IPS-20b (cell line): ENCODE data around the gene PRICKLE2.
A peak's percentile ranks its signal among the peaks of the same experiment; 100 is the strongest.

Source experiments
- H3K27ac ChIP-seq: one replicate; pipeline ENCODE4 v1.5.1; 2013; ENCODE audit warnings: low read length
- H3K27me3 ChIP-seq: 2 replicates; pipeline ENCODE4 v1.6.1; 2013; ENCODE audit warnings: mild to moderate bottlenecking, low read length, inconsistent platforms; ENCODE audit not compliant: insufficient read depth
- H3K36me3 ChIP-seq: 2 replicates; pipeline ENCODE4 v1.6.1; 2013; ENCODE audit warnings: low read depth, mild to moderate bottlenecking, inconsistent platforms, low read length, moderate library complexity; ENCODE audit not compliant: insufficient read depth
- H3K4me1 ChIP-seq: 2 replicates; pipeline ENCODE4 v1.6.1; 2013; ENCODE audit warnings: mild to moderate bottlenecking, control low read depth, inconsistent platforms, low read length, moderate library complexity; ENCODE audit not compliant: insufficient read depth
- H3K4me3 ChIP-seq: 2 replicates; pipeline ENCODE4 v1.5.1; 2013; ENCODE audit warnings: mild to moderate bottlenecking, low read length, inconsistent platforms
- H3K9ac ChIP-seq: 2 replicates; pipeline ENCODE4 v1.6.1; 2013; ENCODE audit warnings: low read depth, mild to moderate bottlenecking, inconsistent platforms, low read length, moderate library complexity
- H3K9me3 ChIP-seq: 2 replicates; pipeline ENCODE4 v1.6.1; 2013; ENCODE audit warnings: mild to moderate bottlenecking, low read depth, low read length, inconsistent platforms; ENCODE audit not compliant: insufficient read depth

PRICKLE2 gene

GRCh38 chr3:64073158-64073761 lies 152.0 kb downstream of the PRICKLE2 start:
- Histone ChIP-seq H3K27me3 (no peaks in the 10 kb centered on the region), H3K4me1 (no peaks in the 10 kb centered on the region), H3K9ac (no peak overlapping the region), H3K36me3 (no peaks in the 10 kb centered on the region), H3K9me3 (no peaks in the 10 kb centered on the region), H3K27ac (no peak overlapping the region), H3K4me3 (no peak overlapping the region)

- H3K4me1 ChIP-seq = no peaks in the 10 kb centered on the region
- H3K9ac ChIP-seq = no peak overlapping the region
- H3K9me3 ChIP-seq = no peaks in the 10 kb centered on the region
- H3K4me3 ChIP-seq = no peak overlapping the region
- no peaks in the 10 kb centered on the region for H3K36me3 ChIP-seq
- no peaks in the 10 kb centered on the region for H3K27me3 ChIP-seq
- H3K27ac ChIP-seq = no peak overlapping the region
These were observed 153.1 kb downstream of the PRICKLE2 start for GRCh38 chr3:64072126-64072525.

- no peak overlapping the region for H3K9ac ChIP-seq
- no peaks in the 10 kb centered on the region for H3K4me1 ChIP-seq
- no peaks in the 10 kb centered on the region for H3K9me3 ChIP-seq
- no peak overlapping the region for H3K4me3 ChIP-seq
- H3K36me3 ChIP-seq = no peaks in the 10 kb centered on the region
- no peak overlapping the region for H3K27ac ChIP-seq
- H3K27me3 ChIP-seq = no peaks in the 10 kb centered on the region
These were observed 154.6 kb downstream of the PRICKLE2 start for GRCh38 chr3:64070704-64071103.

- H3K9ac ChIP-seq = no peak overlapping the region
- H3K4me1 ChIP-seq = peaks cover 15% of the 10 kb centered on the region
- no peaks in the 10 kb centered on the region for H3K36me3 ChIP-seq
- no peak overlapping the region for H3K4me3 ChIP-seq
- no peaks in the 10 kb centered on the region for H3K9me3 ChIP-seq
- H3K27ac ChIP-seq = no peak overlapping the region
- peaks cover 3% of the 10 kb centered on the region; the same call in 1 of the 2 replicates for H3K27me3 ChIP-seq
These were observed 157.5 kb downstream of the PRICKLE2 start for GRCh38 chr3:64067506-64068346.

GRCh38 chr3:64064804-64065203 lies 160.5 kb downstream of the PRICKLE2 start:
- Histone ChIP-seq H3K9ac (no peak overlapping the region), H3K36me3 (no peaks in the 10 kb centered on the region), H3K4me3 (no peak overlapping the region), H3K27ac (no peak overlapping the region), H3K4me1 (peaks cover 15% of the 10 kb centered on the region), H3K9me3 (no peaks in the 10 kb centered on the region), H3K27me3 (peaks cover 17% of the 10 kb centered on the region; the same call in 1 of the 2 replicates)

GRCh38 chr3:64063983-64064438 lies 161.3 kb downstream of the PRICKLE2 start:
- H3K4me3 ChIP-seq = no peak overlapping the region
- no peak overlapping the region for H3K27ac ChIP-seq

GRCh38 chr3:64063207-64063982 lies 161.9 kb downstream of the PRICKLE2 start:
- H3K9ac ChIP-seq = no peak overlapping the region
- H3K4me3 ChIP-seq = peak overlapping the region; percentile 2; the same call in 1 of the 2 replicates
- no peak overlapping the region for H3K27ac ChIP-seq
- no peaks in the 10 kb centered on the region for H3K36me3 ChIP-seq
- H3K9me3 ChIP-seq = no peaks in the 10 kb centered on the region
- peaks cover 15% of the 10 kb centered on the region for H3K4me1 ChIP-seq
- H3K27me3 ChIP-seq = peaks cover 17% of the 10 kb centered on the region; the same call in 1 of the 2 replicates

More at GRCh38 chr3:64063983-64064438, 161.3 kb downstream of the PRICKLE2 start:
- peaks cover 15% of the 10 kb centered on the region for H3K4me1 ChIP-seq
- H3K9me3 ChIP-seq = no peaks in the 10 kb centered on the region
- H3K9ac ChIP-seq = no peak overlapping the region
- no peaks in the 10 kb centered on the region for H3K36me3 ChIP-seq
- peaks cover 17% of the 10 kb centered on the region; the same call in 1 of the 2 replicates for H3K27me3 ChIP-seq

- Histone ChIP-seq H3K36me3 (no peaks in the 10 kb centered on the region), H3K4me1 (peaks cover 15% of the 10 kb centered on the region), H3K27ac (no peak overlapping the region), H3K4me3 (no peak overlapping the region), H3K9me3 (no peaks in the 10 kb centered on the region), H3K9ac (no peak overlapping the region), H3K27me3 (peaks cover 17% of the 10 kb centered on the region; the same call in 1 of the 2 replicates)
These were observed 163.6 kb downstream of the PRICKLE2 start for GRCh38 chr3:64061628-64062027.

GRCh38 chr3:64059484-64060175 lies 165.6 kb downstream of the PRICKLE2 start:
- Histone ChIP-seq H3K27me3 (peaks cover 17% of the 10 kb centered on the region; the same call in 1 of the 2 replicates), H3K9me3 (no peaks in the 10 kb centered on the region), H3K36me3 (no peaks in the 10 kb centered on the region), H3K27ac (no peak overlapping the region), H3K9ac (no peak overlapping the region), H3K4me1 (peaks cover 15% of the 10 kb centered on the region), H3K4me3 (no peak overlapping the region)

GRCh38 chr3:64058566-64058965 lies 166.7 kb downstream of the PRICKLE2 start:
- Histone ChIP-seq H3K36me3 (no peaks in the 10 kb centered on the region), H3K9ac (no peak overlapping the region), H3K27me3 (peaks cover 17% of the 10 kb centered on the region; the same call in 1 of the 2 replicates), H3K4me3 (no peak overlapping the region), H3K9me3 (no peaks in the 10 kb centered on the region), H3K27ac (no peak overlapping the region), H3K4me1 (peaks cover 7% of the 10 kb centered on the region; the same call in 1 of the 2 replicates)

- Histone ChIP-seq H3K9ac (no peak overlapping the region), H3K27ac (no peak overlapping the region)
These were observed 168.0 kb downstream of the PRICKLE2 start for GRCh38 chr3:64057231-64057630.

More at GRCh38 chr3:64057231-64057630, 168.0 kb downstream of the PRICKLE2 start:
- peaks cover 10% of the 10 kb centered on the region; the same call in 1 of the 2 replicates for H3K27me3 ChIP-seq
- H3K9me3 ChIP-seq = no peaks in the 10 kb centered on the region
- H3K4me1 ChIP-seq = no peaks in the 10 kb centered on the region
- no peak overlapping the region for H3K4me3 ChIP-seq
- no peaks in the 10 kb centered on the region for H3K36me3 ChIP-seq
